Glutamatergic neuron (in vitro differentiated cells): ENCODE results near the gene SLC15A1. TPM values are rescaled to one million over a fixed set of nuclear protein-coding genes. Genes with fewer than 3 reads are reported as not detected.

Experiments used
- DNase-seq: peaks from one replicate; pipeline ENCODE4 v3.0.0; 2022
- H3K27ac Mint-ChIP-seq: one replicate; pipeline ENCODE4 v1.8.0; 2020; ENCODE audit warnings: mild to moderate bottlenecking, mixed read lengths, inconsistent platforms; ENCODE audit not compliant: unreplicated experiment
- H3K27me3 Mint-ChIP-seq: one replicate; pipeline ENCODE4 v1.8.0; 2020; ENCODE audit warnings: mild to moderate bottlenecking, moderate library complexity, mixed read lengths, inconsistent platforms; ENCODE audit not compliant: unreplicated experiment
- H3K36me3 Mint-ChIP-seq: one replicate; pipeline ENCODE4 v1.8.0; 2020; ENCODE audit warnings: mild to moderate bottlenecking, mixed read lengths, inconsistent platforms; ENCODE audit not compliant: unreplicated experiment
- H3K4me1 Mint-ChIP-seq: one replicate; pipeline ENCODE4 v1.8.0; 2020; ENCODE audit warnings: mild to moderate bottlenecking, low read depth, mixed read lengths, inconsistent platforms; ENCODE audit not compliant: unreplicated experiment
- H3K4me3 Mint-ChIP-seq: one replicate; pipeline ENCODE4 v1.8.0; 2020; ENCODE audit warnings: mild to moderate bottlenecking, mixed read lengths, inconsistent platforms; ENCODE audit not compliant: unreplicated experiment
- H3K9me3 Mint-ChIP-seq: one replicate; pipeline ENCODE4 v1.8.0; 2020; ENCODE audit warnings: mild to moderate bottlenecking, moderate library complexity, mixed read lengths, inconsistent platforms; ENCODE audit not compliant: unreplicated experiment
- CTCF ChIP-seq: fragments of 200-600 bp; sonication (generic); IDR thresholded peaks from one replicate; pipeline ENCODE4 v1.5.0; 2021; ENCODE audit not compliant: partially characterized antibody, unreplicated experiment
- total RNA-seq: library from RNA; stranded (reverse); fragmentation: NEBNext Ultra II Directional; extraction: Animal tissue kit (Norgen Biotek cat#: 25700); gene quantifications from one replicate; pipeline ENCODE4 v1.2.1, GENCODE V29; 2021; ENCODE audit not compliant: unreplicated experiment

SLC15A1 gene
- total RNA-seq, 1 donor from 2014 or later: not detected

- Mint-ChIP-seq H3K4me1 (peaks cover 2% of the 10 kb centered on the region), H3K36me3 (peaks cover 3% of the 10 kb centered on the region), H3K4me3 (no peak overlapping the region), H3K27ac (no peak overlapping the region), H3K27me3 (peaks cover 4% of the 10 kb centered on the region), H3K9me3 (no peaks in the 10 kb centered on the region)
- DNase-seq: no peak
- no peak for TF ChIP-seq CTCF
These were observed 99.6 kb downstream of the SLC15A1 start for GRCh38 chr13:98652721-98653462.

GRCh38 chr13:98652276-98652675 is 100.2 kb downstream of the SLC15A1 start:
- no peak overlapping the region for H3K27ac Mint-ChIP-seq
- no peaks in the 10 kb centered on the region for H3K36me3 Mint-ChIP-seq
- DNase-seq: no peak
- no peak overlapping the region for H3K4me3 Mint-ChIP-seq
- peaks cover 3% of the 10 kb centered on the region for H3K4me1 Mint-ChIP-seq
- TF ChIP-seq CTCF: no peak
- no peaks in the 10 kb centered on the region for H3K9me3 Mint-ChIP-seq
- peaks cover 4% of the 10 kb centered on the region for H3K27me3 Mint-ChIP-seq

- H3K27ac Mint-ChIP-seq: no peak overlapping the region
- no peaks in the 10 kb centered on the region for H3K9me3 Mint-ChIP-seq
- no peaks in the 10 kb centered on the region for H3K36me3 Mint-ChIP-seq
- no peak overlapping the region for H3K4me3 Mint-ChIP-seq
- no peak for DNase-seq
- TF ChIP-seq CTCF: no peak
- H3K27me3 Mint-ChIP-seq: peaks cover 6% of the 10 kb centered on the region
- H3K4me1 Mint-ChIP-seq: peaks cover 5% of the 10 kb centered on the region
These were observed 100.7 kb downstream of the SLC15A1 start for GRCh38 chr13:98651744-98652143.

GRCh38 chr13:98650396-98651107 is 101.9 kb downstream of the SLC15A1 start:
- no peak for TF ChIP-seq CTCF
- no peak overlapping the region for H3K27ac Mint-ChIP-seq
- H3K9me3 Mint-ChIP-seq: no peaks in the 10 kb centered on the region
- no peak for DNase-seq
- no peak overlapping the region for H3K4me3 Mint-ChIP-seq
- H3K4me1 Mint-ChIP-seq: peaks cover 5% of the 10 kb centered on the region
- H3K36me3 Mint-ChIP-seq: no peaks in the 10 kb centered on the region
- H3K27me3 Mint-ChIP-seq: peaks cover 6% of the 10 kb centered on the region

- no peaks in the 10 kb centered on the region for H3K9me3 Mint-ChIP-seq
- TF ChIP-seq CTCF: no peak
- H3K36me3 Mint-ChIP-seq: no peaks in the 10 kb centered on the region
- H3K27ac Mint-ChIP-seq: no peak overlapping the region
- peaks cover 5% of the 10 kb centered on the region for H3K4me1 Mint-ChIP-seq
- H3K27me3 Mint-ChIP-seq: peaks cover 6% of the 10 kb centered on the region
- no peak overlapping the region for H3K4me3 Mint-ChIP-seq
- DNase-seq: no peak
These were observed 102.6 kb downstream of the SLC15A1 start for GRCh38 chr13:98649861-98650260.
